ENCODE results near the gene HNRNPC.
"Not testable (repeated sequence)": the region's sequence is repeated elsewhere in the genome, so short reads cannot be mapped to it uniquely, and the experiment has no call there.

HNRNPC gene

DNA sequence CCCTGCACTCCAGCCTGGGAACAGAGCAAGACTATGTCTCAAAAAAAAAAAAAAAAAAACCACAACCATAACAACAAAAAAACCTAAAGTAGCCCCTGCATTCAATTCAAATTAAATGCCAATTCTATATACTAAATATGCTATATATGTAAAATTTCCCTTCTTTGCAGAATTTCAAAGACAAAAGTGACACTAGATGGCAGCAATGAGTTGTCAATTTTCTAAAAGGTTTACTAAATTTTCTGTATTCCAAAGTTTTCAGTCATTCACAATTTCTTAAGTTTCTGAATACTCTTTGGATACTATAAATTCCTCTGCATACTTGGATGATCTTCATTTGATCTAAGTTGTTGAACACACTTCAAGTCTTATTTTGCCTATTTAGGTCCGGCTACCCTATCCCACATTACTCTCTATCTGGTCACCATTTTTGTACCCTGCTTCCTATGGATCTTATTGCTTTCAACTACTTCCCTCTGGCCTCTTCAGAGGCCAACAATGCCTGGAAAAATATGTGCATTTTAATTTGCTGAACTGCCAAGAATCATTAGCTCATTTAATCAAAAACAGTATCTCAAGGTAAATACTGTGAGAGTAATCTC, 27.9 kb downstream of the HNRNPC start:
- peak; percentile 68 for FAIRE-seq

DNA sequence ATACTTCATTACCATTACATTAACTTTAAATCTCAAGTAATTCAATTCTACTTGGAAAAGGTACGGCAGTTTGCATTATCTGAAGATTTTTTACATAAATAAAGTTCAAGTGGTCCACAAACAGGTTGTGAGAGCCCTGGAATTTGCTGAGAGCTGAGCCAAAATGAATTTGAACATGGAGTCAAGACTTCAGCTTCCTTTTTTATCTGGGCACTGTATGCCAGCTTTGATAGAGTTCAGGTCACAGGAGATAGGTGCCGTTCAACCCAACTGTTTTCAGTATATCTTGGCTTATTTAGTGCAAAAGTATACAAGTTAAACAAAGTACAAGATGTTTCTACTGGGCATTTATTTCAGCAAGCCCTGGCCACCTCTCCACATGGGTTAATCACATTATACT, 28.8 kb downstream of the HNRNPC start:
- FAIRE-seq, result no peak

DNA sequence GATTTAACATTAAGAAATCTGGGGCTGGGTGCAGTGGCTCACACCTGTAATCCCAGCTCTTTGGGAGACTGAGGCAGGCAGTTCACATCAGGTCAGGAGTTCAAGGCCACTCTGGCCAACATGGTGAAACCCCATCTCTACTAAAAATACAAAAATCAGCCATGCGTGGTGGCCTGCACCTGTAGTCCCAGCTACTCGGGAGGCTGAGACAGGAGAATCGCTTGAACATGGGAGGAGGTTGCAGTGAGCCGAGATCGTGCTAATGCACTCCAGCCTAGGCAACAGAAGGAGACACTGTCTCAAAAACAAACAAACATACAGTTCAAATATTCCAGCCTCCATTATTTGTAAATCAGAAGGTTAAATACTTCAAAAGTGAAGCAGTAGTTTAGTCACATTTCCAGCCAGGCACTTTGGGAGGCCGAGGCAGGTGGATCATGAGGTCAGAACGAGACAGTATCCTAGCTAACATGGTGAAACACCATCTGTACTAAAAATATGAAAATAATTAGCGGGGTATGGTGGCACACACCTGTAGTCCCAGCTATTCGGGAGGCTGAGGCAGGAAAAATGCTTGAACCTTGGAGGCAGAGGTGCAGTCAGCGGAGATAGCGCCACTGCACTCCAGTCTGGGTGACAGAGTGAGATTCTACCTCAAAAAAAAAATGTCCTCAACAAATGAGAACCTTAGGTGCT, 30.3 kb downstream of the HNRNPC start:
- no peak for FAIRE-seq

DNA sequence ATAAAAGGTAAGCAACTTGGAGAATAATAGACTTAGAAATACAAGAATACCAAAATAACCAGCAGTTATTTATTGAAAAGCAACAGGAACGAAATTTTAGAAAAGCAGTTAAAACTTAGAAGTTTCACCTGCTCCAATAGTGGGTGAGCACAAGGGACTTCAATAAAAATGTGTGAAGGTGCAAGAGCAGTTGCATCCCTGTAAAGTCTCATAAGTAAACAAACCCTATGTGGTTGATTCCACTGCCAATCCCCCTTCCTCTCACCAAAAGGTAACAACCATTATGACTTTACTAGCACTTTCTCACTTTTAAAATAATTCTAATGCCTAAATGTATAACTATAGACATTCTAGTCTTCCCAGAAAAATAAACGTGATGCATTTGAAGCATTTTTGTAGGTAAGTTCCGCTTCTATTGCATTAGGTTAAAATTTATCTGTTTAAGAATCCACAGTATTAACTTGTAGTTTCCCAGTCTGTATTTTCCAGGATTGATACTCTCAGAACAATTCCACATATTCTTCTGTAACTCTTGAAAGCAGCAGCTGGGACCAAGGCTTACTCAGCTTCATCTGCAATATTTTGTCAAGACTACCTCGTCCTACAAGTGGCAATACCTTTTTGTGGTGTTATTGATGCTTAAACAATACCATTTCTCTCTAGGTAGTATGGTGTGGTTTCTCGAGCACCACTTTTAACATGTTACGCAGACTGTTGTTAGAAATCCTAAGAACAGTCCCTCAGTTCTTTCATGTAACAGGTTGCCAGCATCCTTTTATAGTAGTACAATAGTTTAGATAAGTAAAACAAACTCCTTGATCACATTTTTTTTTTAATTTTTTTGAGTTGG, 32.1 kb downstream of the HNRNPC start:
- FAIRE-seq, result no peak

DNA sequence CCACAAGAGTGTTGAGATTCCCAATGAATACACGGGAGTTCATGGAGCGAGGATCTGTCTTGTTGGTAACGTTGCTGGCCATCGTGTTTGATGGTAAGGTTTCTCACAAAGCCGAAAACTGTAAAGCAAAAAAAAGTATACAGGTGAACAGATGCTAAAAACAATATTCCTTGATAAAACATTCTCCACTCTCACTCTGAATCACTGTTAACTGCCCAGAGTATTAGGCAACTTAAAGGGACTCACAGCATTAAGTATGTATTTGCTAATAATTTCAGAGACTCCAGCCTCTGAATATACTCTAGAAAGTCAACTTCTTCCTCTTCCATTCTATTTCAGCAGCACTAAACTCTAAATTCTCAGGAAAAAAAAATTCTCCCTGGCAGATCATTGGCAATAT, 35.1 kb downstream of the HNRNPC start:
- no peak for FAIRE-seq

DNA sequence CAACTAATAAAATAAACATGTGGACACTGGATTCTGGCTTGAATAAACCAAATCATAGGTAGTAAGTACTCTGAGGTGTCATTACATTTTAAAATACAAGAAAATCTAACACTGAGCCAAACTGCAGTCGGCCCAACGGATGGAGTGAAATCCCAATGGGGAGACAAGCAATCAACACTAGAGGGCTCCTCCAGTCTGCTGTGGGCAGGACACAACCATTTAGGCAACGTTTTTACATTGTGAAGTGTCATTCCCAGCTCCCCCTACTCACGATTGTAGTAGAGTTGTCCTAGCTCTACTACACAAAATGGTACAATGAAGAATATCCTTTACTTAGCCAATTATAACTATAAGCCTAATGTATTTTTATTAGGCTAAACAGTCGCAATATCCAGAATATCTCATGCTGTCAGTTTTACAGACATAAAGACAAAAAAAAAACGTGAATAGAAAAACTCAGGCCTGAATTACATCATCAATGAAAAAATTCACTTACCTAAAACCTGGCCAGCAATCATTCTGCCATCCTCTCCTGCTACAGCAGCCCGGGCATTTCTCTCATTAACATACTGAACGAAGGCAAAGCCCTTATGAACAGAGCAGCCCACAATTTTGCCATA, 35.7 kb downstream of the HNRNPC start:
- FAIRE-seq, result no peak

DNA sequence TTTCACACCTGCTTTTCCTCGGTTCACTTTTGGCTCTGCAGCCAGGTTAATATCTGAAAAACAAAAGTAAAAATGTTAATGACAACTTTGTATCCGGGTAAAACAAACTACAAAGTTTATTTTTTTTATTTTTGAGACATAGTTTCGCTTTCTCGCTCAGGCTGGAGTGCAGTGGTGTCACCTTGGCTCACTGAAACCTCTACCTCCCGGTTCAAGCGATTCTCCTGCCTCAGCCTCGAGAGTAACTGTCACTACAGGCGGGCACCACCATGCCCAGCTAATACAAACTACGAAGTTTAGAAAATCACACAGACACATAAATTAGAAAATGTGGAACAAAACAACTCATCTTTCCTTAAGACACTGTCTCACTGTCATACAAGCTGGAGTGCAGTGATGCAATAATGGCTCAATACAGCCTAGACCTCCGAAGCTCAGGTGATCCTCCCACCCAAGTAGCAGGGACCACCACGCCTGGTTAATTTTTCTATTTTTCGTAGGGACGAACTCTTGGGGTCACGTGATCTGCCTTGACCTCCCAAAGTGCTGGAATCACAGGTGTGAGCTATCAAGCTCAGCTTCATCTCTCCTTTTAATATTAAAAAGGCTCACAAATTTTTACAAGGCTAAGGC, 38.1 kb downstream of the HNRNPC start:
- no peak for FAIRE-seq

DNA sequence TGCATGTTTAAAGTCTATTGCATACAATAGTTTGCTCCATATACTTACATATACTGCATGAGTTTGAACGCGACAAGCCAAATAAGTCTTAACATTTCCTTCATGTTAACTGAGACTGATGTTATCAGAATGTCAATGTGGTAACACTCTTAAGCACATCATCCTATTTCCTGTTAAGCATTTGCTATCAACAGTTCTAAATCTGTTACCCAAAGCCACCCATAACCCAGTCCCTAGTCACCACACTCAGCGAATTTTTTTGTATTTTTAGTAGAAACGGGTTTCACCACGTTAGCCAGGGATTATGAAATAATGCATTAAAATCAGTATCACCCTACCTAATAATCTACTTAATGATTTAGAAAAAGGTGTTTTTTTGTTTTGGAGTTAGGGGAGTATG, 39.4 kb downstream of the HNRNPC start:
- no peak for FAIRE-seq

DNA sequence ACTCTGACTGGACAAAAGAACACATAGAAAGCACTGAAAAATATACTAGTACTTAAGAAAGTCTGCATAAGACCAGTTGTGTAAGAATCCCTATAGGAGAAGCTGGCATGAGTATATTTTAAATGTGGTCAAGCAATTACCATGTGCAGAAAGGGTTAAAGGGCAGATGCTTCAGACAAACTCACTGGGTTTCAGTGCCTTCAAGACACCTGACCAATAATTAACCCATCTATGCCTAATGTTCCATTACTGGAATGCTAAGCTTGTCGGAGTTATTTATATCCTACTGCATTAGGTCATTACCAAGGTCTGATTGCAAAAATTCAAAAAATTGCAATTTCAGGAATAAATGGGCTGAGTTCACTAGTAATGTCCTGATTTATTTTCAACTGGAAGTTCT, 41.3 kb downstream of the HNRNPC start:
- FAIRE-seq, result no peak

DNA sequence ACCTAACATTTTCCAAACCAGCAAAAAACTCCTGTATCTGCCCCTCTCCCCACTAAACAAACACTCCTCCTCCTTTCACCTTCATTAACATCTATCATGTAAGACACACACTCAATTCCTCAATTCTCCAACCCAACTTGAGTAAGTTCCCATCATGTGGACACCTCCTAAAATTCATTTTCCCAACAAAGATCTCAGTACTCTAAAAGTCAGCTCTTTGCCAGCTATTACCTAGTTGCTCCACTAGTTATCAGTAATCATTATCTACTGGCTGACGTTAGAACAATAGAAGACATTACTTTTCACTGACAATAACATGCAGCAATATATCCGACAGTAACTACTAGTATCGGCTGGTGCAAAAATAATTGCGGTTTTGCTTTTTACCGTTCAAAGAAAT, 42.1 kb downstream of the HNRNPC start:
- FAIRE-seq, result no peak

DNA sequence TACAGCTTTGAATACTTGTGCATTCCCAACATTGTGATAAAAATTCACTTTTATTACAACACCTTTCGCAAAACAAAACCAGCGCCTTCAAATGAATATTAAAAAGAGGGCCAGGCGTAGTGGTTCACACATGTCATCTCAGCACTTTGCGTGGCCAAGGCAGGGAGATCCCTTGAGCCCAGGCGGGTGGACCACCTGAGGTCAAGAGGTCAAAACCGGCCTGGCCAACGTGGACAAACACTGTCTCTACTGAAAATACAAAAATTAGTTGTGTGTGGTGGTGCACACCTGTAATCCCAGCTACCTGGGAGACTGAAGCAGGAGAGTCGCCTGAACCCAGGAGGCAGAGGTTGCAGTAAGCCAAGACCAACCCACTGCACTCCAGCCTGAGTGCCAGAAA, 42.8 kb downstream of the HNRNPC start:
- FAIRE-seq, result no peak

DNA sequence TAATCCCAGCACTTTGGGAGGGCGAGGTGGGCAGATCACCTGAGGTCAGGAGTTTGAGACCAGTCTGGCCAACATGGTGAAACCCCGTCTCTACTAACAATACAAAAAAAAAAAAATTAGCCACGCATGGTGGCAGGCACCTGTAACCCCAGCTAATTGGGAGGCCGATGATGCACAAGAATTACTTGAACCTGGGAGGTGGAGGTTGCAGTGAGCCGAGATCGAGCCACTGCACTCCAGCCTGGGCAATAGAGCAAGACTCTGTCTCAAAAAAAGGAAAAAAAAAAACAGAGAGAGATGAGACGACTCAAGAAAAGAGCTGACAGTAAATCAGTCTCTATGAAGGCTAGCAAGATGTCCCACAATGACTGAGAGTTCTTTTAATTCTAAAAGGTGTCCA, 44.1 kb downstream of the HNRNPC start:
- not testable (repeated sequence) for FAIRE-seq

DNA sequence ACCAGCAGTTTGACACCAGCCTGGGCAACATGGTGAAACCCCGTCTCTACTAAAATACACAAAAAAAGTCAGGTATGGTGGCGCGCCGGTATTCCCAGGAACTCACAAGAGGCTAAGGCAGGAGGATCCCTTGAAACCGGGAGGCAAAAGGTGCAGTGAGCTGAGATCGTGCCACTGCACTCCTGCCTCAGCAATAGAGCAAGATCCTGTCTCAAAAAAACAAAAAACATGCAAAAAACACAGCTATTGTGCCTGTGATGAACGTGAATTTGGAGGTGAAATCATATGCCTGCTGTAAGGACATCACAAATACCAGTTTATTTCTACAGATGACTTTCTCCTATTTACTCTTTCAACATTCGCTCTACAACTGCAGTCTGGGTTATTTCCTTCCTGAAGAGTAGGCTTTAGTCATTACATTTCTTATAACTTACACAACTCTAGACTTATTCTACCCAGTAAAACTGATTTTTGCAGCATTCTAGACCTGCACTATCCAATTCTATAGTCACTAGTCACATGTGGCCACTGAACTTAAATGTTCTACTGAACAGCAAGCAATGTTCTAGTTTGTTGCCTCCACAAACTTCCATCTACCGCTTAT, 48.3 kb downstream of the HNRNPC start:
- no peak for FAIRE-seq

DNA sequence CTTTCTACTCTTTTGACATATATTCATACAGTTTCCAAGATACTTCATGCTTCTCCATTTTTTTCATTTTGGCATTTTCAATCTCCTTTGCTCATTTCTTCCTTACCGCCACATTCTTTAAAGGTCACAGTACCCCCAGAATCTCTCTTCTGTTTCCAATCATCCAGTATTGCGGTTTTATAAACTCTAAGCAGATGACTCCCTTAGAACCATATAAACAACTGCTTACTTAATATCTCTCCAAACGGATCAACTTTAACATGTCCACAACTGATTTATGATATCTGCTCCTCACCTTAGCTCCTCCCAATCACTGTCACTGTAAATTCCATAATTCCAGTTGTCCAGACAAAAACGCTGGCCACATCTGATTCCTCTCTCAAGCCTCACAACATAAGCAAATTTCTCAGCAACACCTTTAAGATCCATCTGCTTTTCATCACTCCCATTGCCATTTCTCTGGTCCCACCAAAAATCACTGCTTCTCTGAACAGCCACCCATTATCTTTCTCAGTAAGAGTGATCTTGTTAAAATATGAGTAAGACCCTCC, 49.6 kb downstream of the HNRNPC start:
- no peak for FAIRE-seq

DNA sequence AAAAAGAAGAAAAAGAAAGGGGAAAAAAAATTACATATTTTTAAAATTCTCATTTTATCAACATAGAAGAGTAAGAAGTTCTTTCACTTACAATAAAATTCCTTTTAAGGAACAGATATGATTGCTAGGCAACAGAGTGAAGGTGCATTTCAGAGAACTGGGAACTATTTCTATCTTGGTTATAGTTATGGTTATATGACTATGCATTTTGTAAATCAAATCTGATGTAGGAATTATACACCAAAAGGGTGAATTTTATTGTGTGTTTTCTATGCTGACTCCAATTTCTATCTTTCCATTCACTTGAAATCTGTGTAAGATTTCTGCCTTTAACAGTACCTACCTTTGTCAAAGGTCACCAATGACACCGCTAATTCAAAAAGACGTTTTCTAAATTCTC, 50.1 kb downstream of the HNRNPC start:
- FAIRE-seq, result no peak

DNA sequence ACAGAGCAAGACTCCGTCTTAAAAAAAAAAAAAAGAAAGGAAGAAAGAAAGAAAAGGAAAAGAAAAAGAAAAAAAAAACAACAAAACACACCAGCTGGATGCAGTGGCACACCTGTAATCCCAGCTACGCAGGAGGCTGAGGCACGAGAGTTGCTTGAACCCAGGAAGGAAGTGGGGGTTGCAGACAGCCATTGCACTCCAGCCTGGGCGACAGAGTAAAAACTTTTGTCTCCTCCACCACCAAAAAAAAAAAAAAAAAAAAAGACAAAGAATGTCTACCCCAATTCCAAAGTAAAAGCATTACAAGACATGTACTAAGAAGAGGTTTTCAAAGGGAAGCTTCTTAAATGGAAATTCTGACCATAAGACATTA, 53.4 kb downstream of the HNRNPC start:
- FAIRE-seq, result no peak

DNA sequence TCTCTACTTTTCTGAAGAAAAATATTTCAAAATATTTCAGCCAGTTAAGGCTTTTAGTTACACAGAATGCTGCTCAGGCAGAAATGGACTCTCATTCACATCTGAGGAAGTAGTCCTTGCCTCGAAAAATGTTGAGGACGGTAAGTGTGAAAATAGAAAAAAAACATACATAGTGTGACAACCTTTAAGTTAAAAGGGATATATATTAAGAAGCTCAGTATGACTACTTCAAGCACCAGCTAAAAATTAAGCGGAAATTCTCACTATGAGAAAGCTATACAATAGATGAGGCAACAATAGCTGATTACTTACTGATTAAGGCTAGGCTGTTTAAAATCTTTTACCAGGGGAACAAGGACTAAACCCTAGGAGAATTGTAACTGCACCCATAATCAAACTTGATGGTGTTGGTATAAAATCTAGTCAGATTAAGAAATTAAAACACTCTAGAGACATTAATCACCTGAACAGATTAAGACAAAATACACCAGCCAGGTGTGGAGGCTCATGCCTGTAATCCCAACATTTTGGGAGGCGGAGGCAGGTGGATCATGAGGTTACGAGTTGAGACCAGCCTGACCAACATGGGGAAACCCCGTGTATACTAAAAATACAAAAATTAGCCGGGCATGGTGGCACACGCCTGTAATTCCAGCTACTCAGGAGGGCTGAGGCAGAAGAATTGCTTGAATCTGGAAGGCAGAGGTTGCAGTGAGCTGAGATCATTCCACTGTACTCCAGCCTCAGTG, 53.9 kb downstream of the HNRNPC start:
- FAIRE-seq, result no peak

DNA sequence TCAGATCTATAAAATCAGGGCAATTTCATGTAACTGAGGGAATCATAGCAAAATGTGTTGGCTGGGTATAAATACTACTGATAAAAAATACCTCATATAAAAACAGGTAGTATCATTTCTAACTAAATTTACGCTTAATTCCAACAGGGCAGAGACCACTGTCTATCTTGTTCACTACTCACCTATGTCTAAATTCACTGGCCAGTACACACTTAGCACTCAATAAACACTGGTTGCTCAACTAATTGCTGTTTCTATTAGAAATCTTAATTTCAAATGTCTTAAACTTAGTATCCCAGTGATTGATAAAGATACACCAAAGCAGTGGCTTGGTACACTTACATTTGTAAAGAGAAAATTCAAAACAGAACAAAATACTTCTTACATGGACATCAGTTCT, 55.6 kb downstream of the HNRNPC start:
- no peak for FAIRE-seq

DNA sequence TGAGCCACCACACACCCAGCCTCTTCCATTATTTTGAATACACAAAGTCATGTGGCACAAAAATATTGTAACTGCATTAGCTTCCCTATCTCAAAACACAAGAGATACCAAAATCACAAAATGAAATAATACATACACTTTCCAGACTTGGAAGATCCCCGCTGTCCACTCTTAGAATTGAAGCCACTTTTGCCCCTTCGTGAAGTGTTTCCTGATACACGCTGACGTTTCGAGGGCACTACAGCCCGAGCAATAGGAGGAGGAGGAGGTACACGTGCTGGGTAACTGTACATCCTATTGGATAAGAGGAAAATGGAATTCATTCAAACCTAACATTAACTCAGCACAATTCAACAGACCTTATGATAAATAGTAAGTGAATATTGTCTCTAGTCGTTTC, 56.4 kb downstream of the HNRNPC start:
- not testable (repeated sequence) for FAIRE-seq

DNA sequence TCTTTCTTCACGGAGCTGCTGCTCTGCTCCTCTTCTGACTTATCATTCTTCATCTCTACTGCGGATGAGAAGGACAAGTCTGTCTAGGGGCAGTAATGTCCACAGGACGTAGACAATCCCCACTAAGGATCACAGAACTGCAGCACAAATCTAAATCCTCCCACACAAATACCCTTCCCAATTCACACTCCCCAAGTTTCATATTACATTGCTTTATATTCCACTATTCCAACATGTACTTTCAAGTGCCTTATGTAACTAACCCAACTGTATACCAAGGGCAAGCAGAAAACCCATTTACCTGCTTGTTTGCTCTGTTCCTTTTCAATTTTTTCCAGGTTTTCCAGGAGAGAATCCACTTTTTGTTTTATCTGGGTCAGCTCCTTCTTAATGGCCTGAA, 57.7 kb downstream of the HNRNPC start:
- no peak for FAIRE-seq

DNA sequence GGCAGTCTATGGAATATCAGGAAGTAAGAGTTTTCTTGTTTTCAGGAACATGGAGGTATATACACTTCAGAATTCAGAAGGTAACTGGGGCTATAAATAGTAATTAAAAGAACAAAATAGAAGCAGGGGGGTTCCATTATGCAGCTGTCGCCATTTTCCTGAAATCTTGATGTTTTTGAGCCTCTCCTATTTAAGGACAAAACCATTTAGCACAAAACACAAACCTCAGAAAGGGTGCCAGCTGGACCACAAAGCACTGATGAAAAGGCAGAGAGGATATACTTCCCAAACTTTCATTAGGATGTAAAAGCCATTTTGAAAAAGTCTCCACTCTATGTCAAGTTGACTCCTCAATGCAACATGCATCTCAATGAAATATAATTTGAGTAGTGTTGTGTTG, 59.2 kb downstream of the HNRNPC start:
- FAIRE-seq, result no peak

DNA sequence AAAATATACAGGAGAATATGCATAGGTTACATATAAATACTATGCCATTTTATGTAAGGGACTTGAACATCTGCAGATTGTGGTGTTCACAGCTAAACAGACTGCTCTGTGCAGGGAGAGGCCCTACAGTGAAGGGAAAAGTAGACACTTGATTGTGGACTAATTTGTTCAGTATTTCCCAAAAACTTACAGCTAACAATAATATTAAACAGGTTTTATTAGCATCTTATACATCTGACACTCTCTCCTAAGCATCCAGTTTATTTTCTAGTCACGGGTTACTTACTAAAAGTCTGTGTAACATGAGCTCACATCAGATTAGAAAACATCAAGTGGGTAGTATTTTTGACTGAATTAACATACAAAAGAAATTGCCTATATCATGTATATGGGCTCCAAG, 60.1 kb downstream of the HNRNPC start:
- no peak for FAIRE-seq

Data from islet of Langerhans (tissue), 1 donor.